22Rv1 (cell line): ENCODE data around the gene GFOD2.

Experiments used
- CTCF ChIP-seq: fragments of 450-650 bp; IDR thresholded peaks from 2 replicates; pipeline ENCODE4 v1.5.1; 2017; ENCODE audit warnings: mild to moderate bottlenecking
- ZFX ChIP-seq: fragments of 450-650 bp; IDR thresholded peaks from 2 replicates; pipeline ENCODE4 v1.6.1; 2017; ENCODE audit warnings: antibody characterized with exemption, borderline replicate concordance

DNA sequence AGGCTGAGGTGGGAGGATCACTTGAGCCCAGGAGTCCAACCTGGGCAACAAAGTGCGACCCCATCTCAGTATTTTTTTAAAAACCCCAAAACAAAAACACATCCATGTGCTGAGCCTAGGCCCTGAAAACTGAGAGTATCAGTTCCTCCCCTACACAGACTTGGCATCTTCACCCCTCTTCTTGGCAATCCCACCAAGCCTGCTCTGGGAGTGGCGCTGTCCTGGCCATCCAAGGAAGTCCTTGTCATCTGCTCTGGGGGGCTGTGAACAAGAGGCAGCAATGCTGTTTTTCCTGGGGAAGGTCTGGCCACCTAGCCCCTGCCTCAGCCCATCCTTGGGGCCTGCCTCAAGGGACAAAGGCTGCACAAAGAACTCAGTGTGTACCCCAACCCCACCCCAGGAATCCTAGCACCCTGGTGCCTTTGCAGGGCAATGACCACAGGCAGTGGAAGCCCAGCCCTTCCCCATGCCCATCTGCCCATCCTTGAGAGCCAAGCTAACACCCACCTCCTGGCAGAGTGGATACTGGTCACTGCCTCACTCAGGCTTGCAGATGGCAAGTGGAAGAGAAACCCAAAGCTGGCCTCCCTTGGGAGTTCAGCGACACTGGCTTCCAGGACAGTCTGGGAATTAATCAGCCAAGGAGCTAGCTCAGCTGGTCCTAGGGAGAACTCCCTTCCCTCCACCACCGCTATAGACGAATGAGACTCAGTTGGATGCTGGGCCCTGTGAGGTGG is 14.8 kb upstream of the GFOD2 start:
- no peak for TF ChIP-seq CTCF
- no peak for TF ChIP-seq ZFX
